ENCODE results near the gene CCNJL.

GRCh38 chr5:160318409-160318808 is 6.0 kb upstream of the CCNJL start:
- TF ChIP-seq POLR2A (IDR thresholded peaks at IDR 0.05; ENCODE audit: low read depth, low read length) (no peak), POLR2AphosphoS5 (IDR thresholded peaks at IDR 0.05; ENCODE audit: low read depth, low read length) (no peak), POU2F2 (IDR thresholded peaks at IDR 0.05; ENCODE audit: low read depth, low read length) (no peak), SPI1 (IDR thresholded peaks at IDR 0.05; ENCODE audit: low read depth, low read length) (no peak), PAX5 (IDR thresholded peaks at IDR 0.05; ENCODE audit: insufficient read depth, low read length, severe bottlenecking) (no peak), TAF1 (IDR thresholded peaks at IDR 0.05; ENCODE audit: low read depth, low read length) (no peak)
